ENCODE data around the gene MAD2L2.
A peak's percentile ranks its signal among the peaks of the same experiment; 100 is the strongest.

The MAD2L2 gene

DNA sequence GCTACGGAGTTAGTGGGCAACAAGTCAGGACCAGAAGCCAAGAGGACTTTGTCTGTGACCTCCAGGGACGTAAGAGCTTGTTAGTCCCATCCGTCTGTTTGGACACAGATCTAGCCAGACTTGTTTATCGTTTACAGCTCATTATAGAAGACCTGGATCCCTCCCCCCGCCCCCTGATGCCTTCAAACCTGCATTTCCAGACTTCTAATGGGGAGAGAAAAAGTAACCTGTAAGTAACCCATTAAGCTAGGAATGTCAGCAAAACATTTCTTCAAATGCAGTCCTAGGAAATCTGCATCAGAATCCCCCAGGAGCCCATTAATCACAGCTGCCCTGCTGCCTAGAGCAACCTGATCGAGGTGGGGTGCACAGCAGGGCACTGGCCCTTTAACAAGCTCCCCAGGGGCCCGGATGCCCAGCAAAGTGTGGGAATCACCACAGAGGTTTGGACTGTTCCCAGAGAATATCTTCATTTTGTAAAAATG is 1.4 kb upstream of the MAD2L2 start:
- DNase-seq (ENCODE audit: low spot score) = no peak

GRCh38 chr1:11680270-11681070 is 478 bp downstream of the MAD2L2 start:
- DNase-seq (ENCODE audit: low spot score) = no peak

- DNase-seq (ENCODE audit: low spot score) = no peak
Measured at GRCh38 chr1:11678442-11678841, 2.5 kb downstream of the MAD2L2 start.

- no peak for DNase-seq (ENCODE audit: low spot score)
Measured at GRCh38 chr1:11676386-11677103, 4.4 kb downstream of the MAD2L2 start.

- no peak for DNase-seq (ENCODE audit: low spot score)
Measured at GRCh38 chr1:11675325-11675724, 5.6 kb downstream of the MAD2L2 start.

DNA sequence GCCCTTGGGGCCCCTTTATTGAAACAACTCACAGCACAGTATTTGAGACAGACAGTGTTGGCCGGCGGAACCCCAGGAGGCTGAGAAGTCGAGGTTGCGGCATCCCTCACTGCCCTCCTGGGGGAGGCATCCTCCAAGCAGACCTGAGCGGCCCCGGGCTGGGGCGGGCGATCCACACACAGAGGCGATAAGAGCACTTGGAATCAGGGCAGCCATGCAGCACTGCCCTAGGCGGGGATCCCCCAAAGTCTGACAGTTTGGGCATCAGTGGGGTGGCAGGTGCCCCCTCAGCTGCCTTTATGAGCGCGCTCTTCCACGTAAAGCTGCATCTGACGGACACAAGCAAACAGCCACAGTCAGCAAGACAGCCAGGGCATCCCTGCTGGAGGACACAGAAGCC is 6.5 kb downstream of the MAD2L2 start:
- DNase-seq (ENCODE audit: low spot score) = no peak

DNA sequence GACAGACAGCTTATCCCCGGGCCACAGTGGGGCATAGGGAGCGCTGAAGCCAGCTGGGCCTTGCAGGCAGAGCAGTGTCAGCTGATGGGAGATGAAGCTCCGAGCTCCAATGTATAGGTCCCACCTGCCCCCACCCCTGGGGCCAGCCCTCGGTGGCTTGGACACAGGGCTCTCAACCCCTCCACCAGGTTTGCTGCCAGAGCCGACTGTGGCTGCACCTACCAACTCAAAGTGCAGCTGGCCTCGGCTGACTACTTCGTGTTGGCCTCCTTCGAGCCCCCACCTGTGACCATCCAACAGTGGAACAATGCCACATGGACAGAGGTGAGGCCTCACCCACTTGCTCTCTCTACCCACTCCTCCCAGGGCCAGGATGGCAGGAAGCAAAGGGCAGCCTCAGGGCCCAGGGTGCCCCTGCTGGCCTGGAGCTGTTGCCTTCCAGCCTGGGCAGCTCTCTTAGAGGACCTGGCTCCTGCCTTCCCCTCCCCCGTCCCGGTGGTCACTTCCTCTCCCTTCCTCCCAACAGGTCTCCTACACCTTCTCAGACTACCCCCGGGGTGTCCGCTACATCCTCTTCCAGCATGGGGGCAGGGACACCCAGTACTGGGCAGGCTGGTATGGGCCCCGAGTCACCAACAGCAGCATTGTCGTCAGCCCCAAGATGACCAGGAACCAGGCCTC is 7.7 kb downstream of the MAD2L2 start:
- no peak for DNase-seq (ENCODE audit: low spot score)

- DNase-seq (ENCODE audit: low spot score) = no peak
Measured at GRCh38 chr1:11671544-11672286, 9.2 kb downstream of the MAD2L2 start.

DNA sequence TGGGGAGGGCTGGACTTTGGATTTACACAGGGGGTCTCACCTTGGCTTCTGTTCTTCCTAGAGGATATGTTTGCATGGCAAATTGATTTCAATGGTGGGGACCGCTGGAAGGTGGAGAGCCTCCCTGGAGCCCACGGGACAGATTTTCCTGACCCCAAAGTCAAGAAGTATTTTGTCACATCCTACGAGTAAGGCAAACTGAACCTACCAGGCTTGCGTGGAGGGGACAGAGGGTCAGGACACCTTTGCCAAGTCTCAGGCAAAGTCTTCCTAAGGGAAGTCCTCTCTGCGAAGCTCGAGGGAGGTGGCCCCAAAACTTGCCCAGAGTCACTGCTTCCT is 9.8 kb downstream of the MAD2L2 start:
- DNase-seq (ENCODE audit: low spot score) = no peak

DNA sequence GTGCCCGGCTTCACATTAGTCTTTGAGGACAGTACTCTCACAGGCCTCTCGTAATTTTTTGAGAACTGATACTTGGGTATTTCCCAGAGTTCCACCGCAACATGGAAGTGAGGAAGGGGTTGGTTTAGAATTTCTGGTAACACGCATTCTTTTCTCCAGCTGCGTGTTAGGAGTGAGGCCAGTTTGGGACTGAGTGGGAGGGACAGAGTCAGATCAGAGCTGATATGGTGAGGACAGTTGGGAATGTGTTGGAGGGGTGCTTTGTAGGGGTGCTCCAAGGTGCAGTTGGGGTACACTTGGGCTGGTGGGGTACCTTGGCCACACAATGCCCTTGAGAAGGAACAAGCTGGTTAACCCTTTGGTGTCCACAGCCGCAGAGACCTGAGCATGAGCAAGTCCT is 10.2 kb downstream of the MAD2L2 start:
- no peak for DNase-seq (ENCODE audit: low spot score)

DNA sequence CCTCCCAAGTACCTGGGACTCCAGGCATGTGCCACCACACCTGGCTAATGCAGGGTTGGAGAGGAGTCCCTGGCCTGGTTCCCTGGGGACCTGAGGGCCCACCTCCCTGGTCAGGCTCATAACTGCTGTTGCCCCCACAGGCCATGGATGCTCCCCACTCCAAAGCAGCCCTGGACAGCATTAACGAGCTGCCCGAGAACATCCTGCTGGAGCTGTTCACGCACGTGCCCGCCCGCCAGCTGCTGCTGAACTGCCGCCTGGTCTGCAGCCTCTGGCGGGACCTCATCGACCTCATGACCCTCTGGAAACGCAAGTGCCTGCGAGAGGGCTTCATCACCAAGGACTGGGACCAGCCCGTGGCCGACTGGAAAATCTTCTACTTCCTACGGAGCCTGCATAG is 12.4 kb downstream of the MAD2L2 start:
- DNase-seq (ENCODE audit: low spot score) = no peak

GRCh38 chr1:11664336-11665065 is 16.4 kb downstream of the MAD2L2 start:
- DNase-seq (ENCODE audit: low spot score) = peak; percentile 40

DNA sequence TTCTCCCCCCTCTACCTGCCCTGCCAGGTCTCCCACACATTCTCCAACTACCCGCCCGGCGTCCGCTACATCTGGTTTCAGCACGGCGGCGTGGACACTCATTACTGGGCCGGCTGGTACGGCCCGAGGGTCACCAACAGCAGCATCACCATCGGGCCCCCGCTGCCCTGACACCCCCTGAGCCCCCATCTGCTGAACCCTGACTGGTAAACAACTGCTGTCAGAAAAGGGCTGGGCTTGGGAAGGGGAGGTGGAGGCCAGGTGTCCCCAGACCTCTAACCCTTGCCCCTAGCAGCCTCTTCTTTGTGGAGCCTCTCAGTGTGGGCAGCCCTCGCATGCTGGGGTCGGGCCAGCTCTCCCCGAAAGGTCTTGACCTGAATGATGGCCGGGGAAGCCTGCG is 19.8 kb downstream of the MAD2L2 start:
- DNase-seq (ENCODE audit: low spot score) = no peak

DNA sequence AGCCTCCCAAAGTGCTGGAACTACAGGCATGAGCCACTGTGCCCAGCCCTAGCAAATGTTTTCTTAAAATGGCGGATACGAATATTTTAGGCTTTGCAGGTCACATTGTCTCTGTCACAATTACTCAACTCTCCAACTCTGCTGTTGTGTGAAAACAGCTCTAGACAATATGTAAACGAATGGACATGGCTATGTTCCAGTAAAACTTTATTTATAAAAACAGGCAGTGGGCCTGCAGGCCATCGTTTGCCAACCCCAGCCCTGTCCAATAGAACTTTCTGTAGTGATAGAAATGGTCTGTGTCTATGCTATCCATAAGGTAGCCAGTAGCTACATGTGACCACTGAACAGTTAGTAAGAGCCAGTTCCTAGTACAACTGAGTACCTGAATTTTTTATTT is 21.2 kb downstream of the MAD2L2 start:
- DNase-seq (ENCODE audit: low spot score) = no peak

DNA sequence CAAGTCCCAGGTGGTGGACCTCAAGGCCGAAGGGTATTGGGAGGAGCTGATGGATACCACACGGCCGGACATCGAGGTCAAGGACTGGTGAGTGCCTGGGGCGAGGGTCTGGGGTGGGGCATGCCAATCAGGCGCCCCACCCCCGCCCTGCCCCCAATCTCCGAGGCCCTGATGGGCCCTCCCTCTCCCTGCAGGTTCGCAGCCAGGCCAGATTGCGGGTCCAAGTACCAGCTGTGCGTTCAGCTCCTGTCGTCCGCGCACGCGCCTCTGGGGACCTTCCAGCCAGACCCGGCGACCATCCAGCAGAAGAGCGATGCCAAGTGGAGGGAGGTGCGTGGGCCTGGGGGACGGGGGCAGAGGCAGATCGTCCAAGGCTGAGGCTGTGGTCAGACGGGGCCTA is 22.4 kb downstream of the MAD2L2 start:
- no peak for DNase-seq (ENCODE audit: low spot score)

DNA sequence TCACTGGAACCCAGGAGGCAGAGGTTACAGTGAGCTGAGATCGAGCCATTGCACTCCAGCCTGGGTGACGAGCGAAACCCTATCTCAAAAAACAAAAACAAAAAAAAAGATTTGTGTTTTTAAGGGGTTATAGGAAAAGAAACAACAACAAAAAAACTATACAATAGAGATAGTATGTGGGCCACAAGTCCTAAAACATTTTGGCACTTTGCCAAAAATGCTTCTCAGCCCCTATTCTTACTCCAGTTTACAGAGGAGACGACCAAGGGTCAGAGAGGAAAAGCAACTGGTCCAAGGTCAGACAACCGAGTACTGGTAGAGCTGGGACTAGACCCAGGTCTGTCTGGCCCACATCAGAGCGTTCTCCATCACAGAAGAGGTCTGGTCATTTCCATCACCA is 23.3 kb downstream of the MAD2L2 start:
- DNase-seq (ENCODE audit: low spot score) = no peak

GRCh38 chr1:11654939-11655808 is 25.8 kb downstream of the MAD2L2 start:
- no peak for DNase-seq (ENCODE audit: low spot score)

DNA sequence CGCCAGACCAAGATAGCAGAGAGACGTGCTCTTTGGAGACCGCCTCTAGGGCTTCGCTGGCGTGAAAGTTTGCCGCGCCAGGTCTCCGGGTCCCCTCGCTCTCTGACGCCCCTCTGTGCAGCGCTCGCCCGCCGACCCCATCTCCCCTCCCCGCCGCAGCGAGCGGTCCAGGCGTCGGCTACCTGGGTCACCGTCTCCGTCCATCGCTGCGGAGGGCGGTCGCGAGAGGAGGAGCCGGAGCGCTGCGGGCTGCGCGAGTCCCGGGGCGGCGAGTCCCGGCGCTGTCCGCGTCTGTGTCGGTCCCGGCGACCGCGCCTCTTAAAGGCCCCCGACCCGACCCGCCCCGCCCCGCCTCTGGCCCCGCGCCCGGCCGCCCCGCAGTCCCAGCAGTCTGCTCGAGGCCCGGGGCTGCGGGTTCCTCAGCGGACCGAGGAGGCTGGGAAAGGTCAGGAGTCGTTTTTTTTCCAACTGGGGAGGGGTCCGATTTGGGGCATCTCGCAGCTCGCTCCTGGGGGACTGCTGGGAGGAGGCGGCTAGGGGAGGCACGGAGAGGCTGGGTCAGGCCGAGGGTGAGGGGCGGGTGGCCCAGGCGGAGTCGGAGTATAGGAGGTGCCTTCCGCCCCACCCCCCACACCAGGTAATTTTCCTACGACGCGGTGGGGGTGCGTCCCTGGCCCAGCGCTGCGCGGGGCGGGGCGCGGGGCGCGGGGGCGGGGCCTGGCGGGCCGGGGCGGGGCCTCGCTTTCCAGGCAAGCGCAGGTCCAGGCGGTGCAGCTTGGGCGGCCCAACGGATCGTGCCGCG is 26.6 kb downstream of the MAD2L2 start, which contains the start of the genes FBXO2 and FBXO44:
Gene FBXO2 (minus strand): TSS at position 293 of the 802 bp plus-strand sequence. CDS start 89 bp downstream, at position 204.
Gene FBXO44 (plus strand): TSS at position 741 of the 802 bp plus-strand sequence. CDS start 959 bp downstream, outside the sequence.
- DNase-seq (ENCODE audit: low spot score) = peak; percentile 67

DNA sequence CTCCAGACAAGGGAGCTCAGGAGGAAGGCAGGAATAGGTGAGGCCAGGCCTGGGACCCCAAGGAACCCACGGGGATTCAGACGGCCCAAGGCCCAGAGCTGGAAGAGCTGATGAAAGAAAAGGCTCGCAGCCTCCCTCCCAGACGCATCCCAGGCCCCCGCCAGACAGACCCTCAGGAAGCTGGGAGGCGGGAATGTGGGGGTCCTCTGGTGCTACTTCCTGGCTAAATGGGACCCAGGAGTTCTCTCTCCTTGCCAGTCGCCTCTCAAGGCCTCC is 27.1 kb downstream of the MAD2L2 start:
- no peak for DNase-seq (ENCODE audit: low spot score)
